NCI-H345 (cell line): Measurements from ENCODE around the gene GFOD2.
A peak's percentile ranks its signal among the peaks of the same experiment; 100 is the strongest.

Source experiments
- DNase-seq: peaks from one replicate; lab custom pipeline; 2025; lab: John Stamatoyannopoulos, UW

GFOD2 gene

GRCh38 chr16:67672306-67672705 is 46.8 kb downstream of the GFOD2 start:
- no peak for DNase-seq

- DNase-seq, result no peak
These were observed 49.5 kb downstream of the GFOD2 start for GRCh38 chr16:67669499-67670101.

- no peak for DNase-seq
These were observed 50.5 kb downstream of the GFOD2 start for GRCh38 chr16:67668495-67669157.

GRCh38 chr16:67667817-67668494 is 51.2 kb downstream of the GFOD2 start:
- DNase-seq, result peak; percentile 75

- no peak for DNase-seq
These were observed 51.7 kb downstream of the GFOD2 start for GRCh38 chr16:67667453-67667816.

GRCh38 chr16:67666559-67667452 is 52.3 kb downstream of the GFOD2 start, which contains the start of the genes C16orf86 and ENKD1:
Gene C16orf86, plus strand, starts transcription at chr16:67666814. Its CDS starts 157 bp downstream, at chr16:67666971.
Gene ENKD1, minus strand, starts transcription at chr16:67666750. Its CDS starts 308 bp downstream, at chr16:67666442.
- peak; percentile 73 for DNase-seq

- no peak for DNase-seq
These were observed 53.0 kb downstream of the GFOD2 start for GRCh38 chr16:67666032-67666551.

GRCh38 chr16:67665598-67665997 is 53.5 kb downstream of the GFOD2 start:
- no peak for DNase-seq

GRCh38 chr16:67664871-67665270 is 54.2 kb downstream of the GFOD2 start:
- DNase-seq, result no peak

GRCh38 chr16:67664258-67664657 is 54.9 kb downstream of the GFOD2 start:
- no peak for DNase-seq

- DNase-seq, result no peak
These were observed 55.3 kb downstream of the GFOD2 start for GRCh38 chr16:67663877-67664222.

GRCh38 chr16:67663151-67663876 is 55.8 kb downstream of the GFOD2 start:
- DNase-seq, result peak; percentile 22

- DNase-seq, result no peak
These were observed 56.5 kb downstream of the GFOD2 start for GRCh38 chr16:67662653-67663010.

GRCh38 chr16:67661886-67662652 is 57.0 kb downstream of the GFOD2 start:
- no peak for DNase-seq

GRCh38 chr16:67661101-67661761 is 57.9 kb downstream of the GFOD2 start:
- DNase-seq, result no peak

GRCh38 chr16:67660564-67661028 is 58.5 kb downstream of the GFOD2 start, which contains the start of gene PARD6A:
Gene PARD6A, plus strand, starts transcription at chr16:67660960. Its CDS starts 79 bp downstream, at chr16:67661039.
- DNase-seq, result peak; percentile 94

GRCh38 chr16:67659675-67660563 is 59.2 kb downstream of the GFOD2 start, which contains the start of gene ACD:
Gene ACD, minus strand, starts transcription at chr16:67660260. Its CDS starts 40 bp downstream, at chr16:67660220.
- DNase-seq, result peak; percentile 90

- no peak for DNase-seq
These were observed 60.1 kb downstream of the GFOD2 start for GRCh38 chr16:67658849-67659674.
